Measurements from ENCODE around the gene SLC6A1. TPM values are rescaled to one million over a fixed set of nuclear protein-coding genes. Genes with fewer than 3 reads are reported as not detected.

Gene SLC6A1
- total RNA-seq, 4 donors from 2014 or later, result 3.9 to 7.3 (median 5.4) TPM

DNA sequence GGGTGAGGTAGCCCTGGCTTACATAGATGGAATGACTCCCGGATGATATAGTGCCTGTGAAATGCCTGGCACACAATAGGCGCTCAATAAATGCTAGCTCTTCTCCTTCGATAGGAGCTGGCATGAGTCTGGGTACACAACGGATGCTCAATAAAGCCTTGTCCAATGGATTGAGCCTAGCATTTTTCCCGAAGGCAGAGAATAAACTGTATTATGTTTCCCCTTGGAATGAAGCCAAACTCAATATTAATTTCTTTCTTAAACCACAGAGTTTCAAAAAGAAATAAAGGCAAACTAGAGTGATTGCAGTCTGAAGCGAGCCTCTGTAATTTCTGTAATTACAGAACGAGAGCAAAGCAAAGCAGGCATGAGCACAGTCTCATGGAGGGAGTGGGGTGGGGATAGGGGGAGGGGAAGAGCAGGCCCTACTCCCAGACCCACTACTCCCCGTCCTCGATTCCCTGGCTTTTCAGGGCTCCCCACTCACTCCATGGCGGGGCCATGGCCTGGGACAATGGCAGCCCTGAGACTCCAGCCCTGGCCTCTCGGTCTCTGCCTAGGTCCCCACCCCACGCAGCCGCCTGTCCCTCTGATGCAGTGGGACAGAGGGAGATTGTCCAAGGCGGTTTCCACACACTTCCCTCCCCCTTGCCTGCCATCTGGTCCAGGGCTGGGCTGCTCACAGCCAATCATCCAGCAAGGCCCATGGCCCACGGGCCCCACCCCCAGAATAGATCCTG lies 18.0 kb downstream of the SLC6A1 start:
- peaks cover 0 to 10% (median 0%) of the 10 kb centered on the region in 4 donors for H3K4me1 ChIP-seq
- H3K36me3 ChIP-seq, result no peaks in the 10 kb centered on the region
- WGBS, 2 donors, result 32 to 39% methylated on average over 15 of the region's 15 CpGs
- H3K27ac ChIP-seq, result no peak overlapping the region
- no peak overlapping the region for H3K4me3 ChIP-seq
- no peak for TF ChIP-seq EP300 (IDR thresholded peaks at IDR 0.05)
- TF ChIP-seq POLR2A (IDR thresholded peaks at IDR 0.05), result no peak
- TF ChIP-seq, protein P1, sequence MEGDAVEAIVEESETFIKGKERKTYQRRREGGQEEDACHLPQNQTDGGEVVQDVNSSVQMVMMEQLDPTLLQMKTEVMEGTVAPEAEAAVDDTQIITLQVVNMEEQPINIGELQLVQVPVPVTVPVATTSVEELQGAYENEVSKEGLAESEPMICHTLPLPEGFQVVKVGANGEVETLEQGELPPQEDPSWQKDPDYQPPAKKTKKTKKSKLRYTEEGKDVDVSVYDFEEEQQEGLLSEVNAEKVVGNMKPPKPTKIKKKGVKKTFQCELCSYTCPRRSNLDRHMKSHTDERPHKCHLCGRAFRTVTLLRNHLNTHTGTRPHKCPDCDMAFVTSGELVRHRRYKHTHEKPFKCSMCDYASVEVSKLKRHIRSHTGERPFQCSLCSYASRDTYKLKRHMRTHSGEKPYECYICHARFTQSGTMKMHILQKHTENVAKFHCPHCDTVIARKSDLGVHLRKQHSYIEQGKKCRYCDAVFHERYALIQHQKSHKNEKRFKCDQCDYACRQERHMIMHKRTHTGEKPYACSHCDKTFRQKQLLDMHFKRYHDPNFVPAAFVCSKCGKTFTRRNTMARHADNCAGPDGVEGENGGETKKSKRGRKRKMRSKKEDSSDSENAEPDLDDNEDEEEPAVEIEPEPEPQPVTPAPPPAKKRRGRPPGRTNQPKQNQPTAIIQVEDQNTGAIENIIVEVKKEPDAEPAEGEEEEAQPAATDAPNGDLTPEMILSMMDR (IDR thresholded peaks at IDR 0.05), result no peak
- H3K27me3 ChIP-seq, result no peaks in the 10 kb centered on the region
- DNase-seq (ENCODE audit: low spot score in 2 of 2), result no peak
- H3K9me3 ChIP-seq, result no peaks in the 10 kb centered on the region

DNA sequence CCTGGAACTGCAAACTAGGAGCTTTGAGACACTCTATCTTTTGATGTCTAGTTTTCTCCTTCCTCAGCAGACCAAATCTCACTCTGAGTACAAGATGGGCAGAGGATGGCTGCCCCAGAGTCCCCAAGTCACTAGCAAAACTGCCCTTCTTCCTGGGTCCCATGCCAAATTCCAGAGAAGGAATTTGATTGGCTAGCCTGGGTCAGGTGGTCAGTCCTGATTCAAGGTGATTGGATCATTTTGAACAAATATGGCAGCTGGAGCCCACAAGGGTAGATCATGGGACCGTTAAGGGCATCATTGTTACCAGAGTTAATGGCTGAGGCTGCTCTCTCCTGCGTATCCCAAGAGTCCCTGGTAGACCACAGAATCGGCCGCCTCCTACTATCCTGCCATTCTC lies 21.7 kb downstream of the SLC6A1 start:
- Histone ChIP-seq H3K4me3 (no peak overlapping the region), H3K4me1 (peaks cover 0 to 10% (median 0%) of the 10 kb centered on the region in 4 donors), H3K27me3 (no peaks in the 10 kb centered on the region), H3K36me3 (no peaks in the 10 kb centered on the region), H3K9me3 (no peaks in the 10 kb centered on the region), H3K27ac (no peak overlapping the region)
- TF ChIP-seq POLR2A (IDR thresholded peaks at IDR 0.05), result no peak
- TF ChIP-seq, protein P1 (IDR thresholded peaks at IDR 0.05), result no peak
- TF ChIP-seq EP300 (IDR thresholded peaks at IDR 0.05), result no peak
- WGBS, 2 donors, result 88 to 94% methylated on average over 4 of the region's 4 CpGs
- no peak for DNase-seq (ENCODE audit: low spot score in 2 of 2)

DNA sequence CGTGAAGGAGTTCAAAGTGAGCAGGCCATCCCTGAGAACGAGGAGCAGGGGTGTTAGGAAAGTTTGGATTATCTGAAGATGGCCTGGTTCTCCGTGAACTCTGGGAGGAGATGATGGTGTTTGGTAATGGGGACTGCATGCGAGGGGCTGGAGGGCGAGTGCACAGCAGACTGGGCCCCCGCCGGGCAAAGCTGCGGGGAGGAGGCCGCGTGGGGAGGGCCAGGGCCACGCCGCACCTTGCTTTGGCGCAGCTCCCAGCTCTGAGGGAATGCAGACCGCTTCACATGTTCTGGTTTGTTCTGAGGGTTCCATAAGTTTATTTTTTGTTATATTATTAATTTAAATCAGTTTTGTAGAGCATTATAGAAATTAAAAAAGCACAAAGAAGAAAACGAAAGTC lies 22.2 kb downstream of the SLC6A1 start:
- H3K27me3 ChIP-seq, result no peaks in the 10 kb centered on the region
- peaks cover 0 to 8% (median 0%) of the 10 kb centered on the region in 4 donors for H3K4me1 ChIP-seq
- H3K36me3 ChIP-seq, result no peaks in the 10 kb centered on the region
- H3K9me3 ChIP-seq, result no peaks in the 10 kb centered on the region
- H3K4me3 ChIP-seq, result no peak overlapping the region
- no peak for DNase-seq (ENCODE audit: low spot score in 2 of 2)
- H3K27ac ChIP-seq, result no peak overlapping the region
- TF ChIP-seq EP300 (IDR thresholded peaks at IDR 0.05) (no peak), POLR2A (IDR thresholded peaks at IDR 0.05) (no peak)
- TF ChIP-seq, protein P1 (IDR thresholded peaks at IDR 0.05), result no peak
- 83 to 84% methylated on average over 15 of the region's 15 CpGs for WGBS, 2 donors

DNA sequence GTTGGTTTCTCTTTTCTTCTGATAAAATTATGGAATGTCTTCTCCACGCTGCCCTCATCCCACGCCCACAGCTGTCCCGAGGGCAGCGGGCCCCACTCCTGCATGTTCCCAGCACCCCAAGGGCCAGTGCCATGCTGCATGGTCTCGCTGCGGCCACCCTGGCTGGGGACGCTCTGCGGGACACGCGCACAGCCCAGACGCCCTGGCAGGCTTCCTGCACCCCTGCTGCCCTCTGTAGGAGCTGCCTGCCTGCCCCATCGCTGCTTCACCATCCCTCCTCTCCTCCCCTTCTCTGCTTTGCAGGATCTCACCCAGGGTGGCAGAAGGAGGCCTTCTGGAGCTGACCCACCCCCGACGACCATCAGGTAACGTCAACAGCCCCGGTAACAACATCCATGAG lies 22.8 kb downstream of the SLC6A1 start:
- H3K9me3 ChIP-seq, result no peaks in the 10 kb centered on the region
- no peak for DNase-seq (ENCODE audit: low spot score in 2 of 2)
- TF ChIP-seq EP300 (IDR thresholded peaks at IDR 0.05) (no peak), POLR2A (IDR thresholded peaks at IDR 0.05) (no peak)
- TF ChIP-seq, protein P1 (IDR thresholded peaks at IDR 0.05), result no peak
- H3K4me3 ChIP-seq, result no peak overlapping the region
- H3K27me3 ChIP-seq, result no peaks in the 10 kb centered on the region
- H3K36me3 ChIP-seq, result no peaks in the 10 kb centered on the region
- peaks cover 0 to 2% (median 0%) of the 10 kb centered on the region in 4 donors for H3K4me1 ChIP-seq
- WGBS, 2 donors, result 65 to 77% methylated on average over 15 to 16 of the region's 16 CpGs
- H3K27ac ChIP-seq, result no peak overlapping the region

DNA sequence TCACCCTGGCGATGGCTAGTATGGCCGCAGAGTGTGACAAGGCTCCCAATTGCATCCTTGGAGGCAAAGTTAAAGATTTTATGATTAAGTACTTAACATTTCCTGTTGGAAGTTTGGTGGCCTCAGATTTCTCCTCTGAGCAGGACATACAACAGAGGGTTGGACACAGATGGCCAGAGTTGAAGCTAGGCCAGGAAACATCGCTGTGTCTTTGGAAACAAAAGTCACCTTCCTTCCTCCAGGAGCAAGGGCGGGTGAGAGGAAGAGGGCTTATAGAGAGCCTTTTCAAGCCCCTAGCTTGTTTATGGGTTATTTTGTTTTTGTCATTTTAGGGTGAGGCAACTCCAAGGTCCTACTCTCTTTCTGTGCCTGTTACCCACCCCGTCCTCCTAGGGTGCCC lies 24.2 kb downstream of the SLC6A1 start:
- Histone ChIP-seq H3K36me3 (no peaks in the 10 kb centered on the region), H3K9me3 (no peaks in the 10 kb centered on the region), H3K27ac (no peak overlapping the region), H3K4me3 (no peak overlapping the region), H3K4me1 (no peaks in the 10 kb centered on the region), H3K27me3 (no peaks in the 10 kb centered on the region)
- DNase-seq (ENCODE audit: low spot score in 2 of 2), result no peak
- TF ChIP-seq POLR2A (IDR thresholded peaks at IDR 0.05) (no peak), EP300 (IDR thresholded peaks at IDR 0.05) (no peak)
- TF ChIP-seq, protein P1 (IDR thresholded peaks at IDR 0.05), result no peak
- 76 to 77% methylated on average over 5 of the region's 5 CpGs for WGBS, 2 donors
